Neural cell (in vitro differentiated cells): ENCODE results near the gene ADAT3. TPM values are rescaled to one million over a fixed set of nuclear protein-coding genes. Genes with fewer than 3 reads are reported as not detected.
A peak's percentile ranks its signal among the peaks of the same experiment; 100 is the strongest.
"Not testable (repeated sequence)": the region's sequence is repeated elsewhere in the genome, so short reads cannot be mapped to it uniquely, and the experiment has no call there.

ENCODE experiments used
- H2AFZ ChIP-seq: fragments of 200-600, 300-800 bp; sonication (generic), shearing (Covaris generic); 2 replicates; pipeline ENCODE4 v1.6.0; 2014; ENCODE audit warnings: low read depth, mild to moderate bottlenecking, antibody characterized with exemption, low read length, moderate library complexity
- H3F3A ChIP-seq: fragments of 200-600 bp; shearing (Covaris generic); 2 replicates; pipeline ENCODE4 v1.6.1; 2016; ENCODE audit warnings: mild to moderate bottlenecking, moderate library complexity, mixed read lengths, antibody characterized with exemption, low read length; ENCODE audit not compliant: insufficient read depth, poor library complexity, severe bottlenecking
- H3K27ac ChIP-seq: fragments of 200-600, 300-800 bp; sonication (generic), shearing (Covaris generic); 2 replicates; pipeline ENCODE4 v1.5.1; 2014; ENCODE audit warnings: mild to moderate bottlenecking, low read length, moderate library complexity
- H3K27me3 ChIP-seq: fragments of 300-800, 200-600 bp; sonication (generic), shearing (Covaris generic); 2 replicates; pipeline ENCODE4 v1.6.0; 2014; ENCODE audit warnings: mild to moderate bottlenecking, low read depth, low read length, moderate library complexity; ENCODE audit not compliant: insufficient read depth
- H3K36me3 ChIP-seq: fragments of 300-800, 200-600 bp; sonication (generic), shearing (Covaris generic); 2 replicates; pipeline ENCODE4 v1.5.1; 2014; ENCODE audit warnings: mild to moderate bottlenecking, antibody characterized with exemption, low read length, moderate library complexity; ENCODE audit not compliant: insufficient read depth
- H3K4me2 ChIP-seq: fragments of 300-800, 200-600 bp; sonication (generic), shearing (Covaris generic); 2 replicates; pipeline ENCODE4 v1.6.0; 2014; ENCODE audit warnings: mild to moderate bottlenecking, low read length
- H3K4me3 ChIP-seq: fragments of 300-800, 200-600 bp; sonication (generic), shearing (Covaris generic); 2 replicates; pipeline ENCODE4 v1.5.1; 2014; ENCODE audit warnings: mild to moderate bottlenecking, low read length, moderate library complexity
- H3K79me2 ChIP-seq: fragments of 200-600 bp; shearing (Covaris generic); replicated peaks from 2 replicates; pipeline ENCODE4 v1.6.0; 2014; ENCODE audit warnings: mild to moderate bottlenecking, low read length, moderate library complexity; ENCODE audit not compliant: insufficient read depth
- H3K9ac ChIP-seq: fragments of 300-800, 200-600 bp; sonication (generic), shearing (Covaris generic); 2 replicates; pipeline ENCODE4 v1.6.1; 2016; ENCODE audit warnings: mild to moderate bottlenecking, low read length, mixed read lengths
- H3K9me2 ChIP-seq: fragments of 200-600 bp; shearing (Covaris generic); 2 replicates; pipeline ENCODE4 v1.6.1; 2016; ENCODE audit warnings: mild to moderate bottlenecking, low read length, mixed read lengths; ENCODE audit not compliant: insufficient read depth
- H3K9me3 ChIP-seq: fragments of 200-600, 300-800 bp; sonication (generic), shearing (Covaris generic); 2 replicates; pipeline ENCODE4 v1.6.1; 2016; ENCODE audit warnings: mild to moderate bottlenecking, mixed run types, low read length, moderate library complexity, mixed read lengths
- H4K20me1 ChIP-seq: fragments of 200-600 bp; shearing (Covaris generic); 2 replicates; pipeline ENCODE4 v1.6.1; 2016; ENCODE audit warnings: mild to moderate bottlenecking, mixed run types; ENCODE audit not compliant: insufficient read depth
- CTCF ChIP-seq: fragments of 450-650 bp; IDR thresholded peaks from 2 replicates; pipeline ENCODE4 v1.5.1; 2014; ENCODE audit warnings: antibody characterized with exemption, mild to moderate bottlenecking, moderate library complexity; ENCODE audit not compliant: poor library complexity, severe bottlenecking
- EP300 ChIP-seq: fragments of 450-650 bp; conservative IDR thresholded peaks from 2 replicates; pipeline ENCODE4 v1.6.1; 2014; ENCODE audit warnings: antibody characterized with exemption, mild to moderate bottlenecking, moderate library complexity; ENCODE audit not compliant: poor library complexity, severe bottlenecking
- EZH2 ChIP-seq: fragments of 200-600, 300-800 bp; shearing (Covaris generic), sonication (generic); IDR thresholded peaks from 2 replicates; pipeline ENCODE4 v1.6.1; 2014; ENCODE audit warnings: antibody characterized with exemption, low read length, borderline replicate concordance, mild to moderate bottlenecking; ENCODE audit not compliant: insufficient read depth, poor library complexity, severe bottlenecking
- MXI1 ChIP-seq: fragments of 450-650 bp; conservative IDR thresholded peaks from 2 replicates; pipeline ENCODE4 v1.6.1; 2014; ENCODE audit warnings: antibody characterized with exemption, mild to moderate bottlenecking; ENCODE audit not compliant: poor library complexity, severe bottlenecking
- POLR2AphosphoS5 ChIP-seq: IDR thresholded peaks from 2 replicates; pipeline ENCODE4 v1.6.1; 2012
- RAD21 ChIP-seq: fragments of 450-650 bp; conservative IDR thresholded peaks from 2 replicates; pipeline ENCODE4 v1.6.1; 2014; ENCODE audit warnings: antibody characterized with exemption, mild to moderate bottlenecking, moderate library complexity
- REST ChIP-seq: IDR thresholded peaks from 2 replicates; pipeline ENCODE4 v1.6.1; 2012; ENCODE audit warnings: borderline replicate concordance
- SMC3 ChIP-seq: fragments of 450-650 bp; conservative IDR thresholded peaks from 2 replicates; pipeline ENCODE4 v1.6.1; 2014; ENCODE audit warnings: antibody characterized with exemption, mild to moderate bottlenecking, moderate library complexity; ENCODE audit not compliant: poor library complexity
- TAF1 ChIP-seq: IDR thresholded peaks from 2 replicates; pipeline ENCODE4 v1.6.1; 2012; ENCODE audit warnings: low read depth
- polyA plus RNA-seq: library from polyadenylated mRNA; depleted of rRNA; stranded (reverse); fragments of >200 nt; gene quantifications from 2 replicates; pipeline ENCODE4 v1.2.3, GENCODE V29; 2014

Gene ADAT3
- polyA plus RNA-seq, 1 donor from 2014 or later, result 1.6 TPM

- Histone ChIP-seq H3K9ac (peak overlapping the region; percentile 81), H4K20me1 (peaks cover 4% of the 10 kb centered on the region), H3K79me2 (peaks cover 17% of the 10 kb centered on the region), H3K4me3 (peak overlapping the region; percentile 99), H3K27me3 (no peaks in the 10 kb centered on the region), H2AFZ (peak overlapping the region; percentile 24), H3K4me2 (peak overlapping the region; percentile 88), H3F3A (no peaks in the 10 kb centered on the region), H3K36me3 (no peaks in the 10 kb centered on the region), H3K9me3 (no peaks in the 10 kb centered on the region), H3K27ac (peak overlapping the region; percentile 68), H3K9me2 (no peaks in the 10 kb centered on the region)
- TF ChIP-seq REST (no peak), POLR2AphosphoS5 (peak; percentile 96), SMC3 (peak; percentile 31), TAF1 (no peak), EP300 (peak; percentile 23), RAD21 (peak; percentile 20), EZH2 (no peak), MXI1 (peak; percentile 95), CTCF (peak; percentile 28)
Observed at GRCh38 chr19:1875646-1876495, 29.3 kb upstream of the ADAT3 start.

- not testable (repeated sequence) for H3K27me3 ChIP-seq, H3K9me2 ChIP-seq, H3K36me3 ChIP-seq, H3K9me3 ChIP-seq, H4K20me1 ChIP-seq, H3F3A ChIP-seq, H2AFZ ChIP-seq
- Histone ChIP-seq H3K9ac (peak overlapping the region; percentile 81), H3K79me2 (peaks cover 17% of the 10 kb centered on the region), H3K4me3 (peak overlapping the region; percentile 99), H3K4me2 (peak overlapping the region; percentile 70), H3K27ac (peak overlapping the region; percentile 68)
Observed at GRCh38 chr19:1876496-1877279, 28.5 kb upstream of the ADAT3 start.

GRCh38 chr19:1877280-1877660, 27.9 kb upstream of the ADAT3 start:
- H3K4me3 ChIP-seq, H3K9ac ChIP-seq, H3K9me2 ChIP-seq, H3K27me3 ChIP-seq, H3K4me2 ChIP-seq, H3K27ac ChIP-seq, H3K36me3 ChIP-seq, H3F3A ChIP-seq, H4K20me1 ChIP-seq, H2AFZ ChIP-seq, H3K9me3 ChIP-seq: not testable (repeated sequence)
- peaks cover 18% of the 10 kb centered on the region for H3K79me2 ChIP-seq

- H3K79me2 ChIP-seq, result peaks cover 28% of the 10 kb centered on the region
- H3K36me3 ChIP-seq, result not testable (repeated sequence)
Observed at GRCh38 chr19:1878583-1878982, 26.6 kb upstream of the ADAT3 start.

More at GRCh38 chr19:1878583-1878982, 26.6 kb upstream of the ADAT3 start:
- not testable (repeated sequence) for H3K9me2 ChIP-seq, H4K20me1 ChIP-seq, H3F3A ChIP-seq, H2AFZ ChIP-seq, H3K4me2 ChIP-seq, H3K9me3 ChIP-seq, H3K27ac ChIP-seq, H3K9ac ChIP-seq, H3K4me3 ChIP-seq, H3K27me3 ChIP-seq
